GM18873 (cell line): ENCODE results near the gene CCDC183.
"Not testable (repeated sequence)": the region's sequence is repeated elsewhere in the genome, so short reads cannot be mapped to it uniquely, and the experiment has no call there.

ENCODE experiments used
- ATAC-seq: cut with Tn5 transposase; IDR thresholded peaks from one replicate; pipeline ENCODE4 v1.9.1; 2021; ENCODE audit warnings: mild to moderate bottlenecking, moderate library complexity, moderate number of reproducible peaks; ENCODE audit not compliant: unreplicated experiment, low FRiP score

The CCDC183 gene

GRCh38 chr9:136823136-136824046 lies 27.3 kb downstream of the CCDC183 start:
- ATAC-seq: no peak

GRCh38 chr9:136824496-136825225 lies 28.5 kb downstream of the CCDC183 start:
- ATAC-seq: no peak

GRCh38 chr9:136825295-136826187 lies 29.4 kb downstream of the CCDC183 start:
- ATAC-seq: no peak

GRCh38 chr9:136826188-136826541 lies 30.0 kb downstream of the CCDC183 start:
- no peak for ATAC-seq

- ATAC-seq: no peak
Observed at GRCh38 chr9:136826703-136827582, 30.8 kb downstream of the CCDC183 start.

GRCh38 chr9:136827794-136828473 lies 31.8 kb downstream of the CCDC183 start:
- no peak for ATAC-seq

GRCh38 chr9:136828474-136829140 lies 32.5 kb downstream of the CCDC183 start:
- ATAC-seq: no peak

- no peak for ATAC-seq
Observed at GRCh38 chr9:136829412-136829811, 33.3 kb downstream of the CCDC183 start.

GRCh38 chr9:136829981-136830885 lies 34.1 kb downstream of the CCDC183 start:
- ATAC-seq: no peak

GRCh38 chr9:136831002-136831719 lies 35.0 kb downstream of the CCDC183 start:
- ATAC-seq: no peak

GRCh38 chr9:136831720-136832104 lies 35.6 kb downstream of the CCDC183 start:
- no peak for ATAC-seq

GRCh38 chr9:136832581-136832980 lies 36.4 kb downstream of the CCDC183 start:
- no peak for ATAC-seq

- not testable (repeated sequence) for ATAC-seq
Observed at GRCh38 chr9:136833381-136834048, 37.4 kb downstream of the CCDC183 start.

- no peak for ATAC-seq
Observed at GRCh38 chr9:136835162-136835931, 39.2 kb downstream of the CCDC183 start.
